HG03442 (cell line): ENCODE data around the gene MTA3.
"Not testable (repeated sequence)": the region's sequence is repeated elsewhere in the genome, so short reads cannot be mapped to it uniquely, and the experiment has no call there.

Experiments
- ATAC-seq: cut with Tn5 transposase; IDR thresholded peaks from one replicate; pipeline ENCODE4 v1.9.1; 2021; ENCODE audit warnings: mild to moderate bottlenecking, moderate library complexity; ENCODE audit not compliant: unreplicated experiment

MTA3 gene

GRCh38 chr2:42568401-42569115 lies at the start of gene MTA3:
TSS of gene MTA3 (plus strand) at chr2:42568632. CDS start at chr2:42568746, 114 bp downstream.
- ATAC-seq, result peak; percentile 26

GRCh38 chr2:42519624-42520023 lies 48.8 kb upstream of the MTA3 start:
- ATAC-seq, result no peak

DNA sequence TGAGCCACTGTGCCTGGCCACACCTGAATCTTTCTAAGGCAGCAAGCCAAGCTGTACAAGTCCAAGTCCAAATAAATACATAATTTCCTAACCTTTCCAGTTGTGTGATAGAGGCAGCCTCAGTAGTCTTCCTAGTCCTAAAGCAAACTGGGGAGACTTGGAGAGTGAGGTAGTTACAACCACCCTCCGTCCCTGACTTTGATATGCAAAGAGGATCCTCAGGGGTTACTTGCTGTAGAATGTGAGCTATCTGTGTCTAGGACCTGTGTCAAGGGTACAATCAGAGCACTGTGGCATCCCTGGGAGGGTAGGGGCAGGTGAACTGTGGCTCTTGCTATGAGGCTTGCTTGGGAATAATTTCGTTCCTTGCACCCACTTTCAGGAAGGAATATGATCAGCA lies 46.4 kb upstream of the MTA3 start:
- no peak for ATAC-seq

- ATAC-seq, result no peak
Observed at GRCh38 chr2:42523341-42523740, 45.1 kb upstream of the MTA3 start.

DNA sequence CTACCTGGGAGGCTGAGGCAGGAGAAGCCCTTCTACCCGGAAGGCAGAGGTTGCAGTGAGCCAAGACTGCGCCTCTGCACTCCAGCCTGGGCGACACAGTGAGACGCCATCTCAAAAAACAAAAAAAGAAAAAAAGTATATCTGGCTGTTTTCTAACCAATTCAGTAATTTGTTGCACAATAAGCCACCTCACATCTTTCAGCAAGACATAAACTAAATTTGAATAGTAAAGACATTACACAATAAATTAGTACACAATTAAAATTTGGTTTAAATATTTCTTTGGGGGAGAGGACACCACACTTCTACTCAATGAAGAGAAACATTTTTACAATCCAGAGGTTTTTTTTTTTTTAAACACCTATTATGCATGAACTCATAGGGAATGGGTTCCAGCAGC lies 36.0 kb upstream of the MTA3 start:
- no peak for ATAC-seq

DNA sequence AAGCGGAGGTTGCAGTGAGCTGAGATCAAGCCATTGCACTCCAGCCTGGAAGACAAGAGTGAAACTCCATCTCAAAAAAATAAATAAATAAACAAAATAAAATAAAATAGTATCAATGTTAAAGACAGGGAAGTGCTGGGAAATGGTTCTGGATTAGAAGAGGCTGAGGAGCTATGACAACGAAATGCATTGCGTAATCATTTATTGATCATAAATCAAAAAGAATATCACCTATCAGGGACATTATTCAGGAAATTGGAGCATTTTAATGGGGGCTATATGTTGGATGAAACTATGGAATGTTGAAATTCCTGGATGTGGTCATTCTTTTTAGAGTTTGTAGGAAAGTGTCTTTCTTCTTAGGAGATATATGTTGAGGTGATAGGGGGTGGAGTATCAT lies 30.9 kb upstream of the MTA3 start:
- ATAC-seq, result no peak

DNA sequence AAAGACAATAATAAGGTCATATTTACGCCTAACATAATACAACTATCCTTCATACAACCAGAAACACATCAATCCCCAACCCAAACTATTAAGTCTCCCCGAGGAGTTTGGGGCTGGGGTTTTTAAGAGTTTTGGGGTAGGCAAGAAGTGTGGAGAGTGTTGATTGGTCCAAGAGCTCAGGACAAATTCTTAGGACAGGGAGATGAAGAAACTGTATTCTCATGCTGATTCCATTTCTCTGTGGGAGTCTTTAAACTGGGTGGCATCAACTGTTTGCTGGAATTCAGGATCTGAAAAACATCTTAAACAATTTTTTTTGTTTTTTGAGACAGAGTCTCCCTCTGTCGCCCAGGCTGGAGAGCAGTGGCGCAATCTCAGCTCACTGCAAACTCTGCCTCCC lies 25.6 kb upstream of the MTA3 start:
- ATAC-seq, result no peak

DNA sequence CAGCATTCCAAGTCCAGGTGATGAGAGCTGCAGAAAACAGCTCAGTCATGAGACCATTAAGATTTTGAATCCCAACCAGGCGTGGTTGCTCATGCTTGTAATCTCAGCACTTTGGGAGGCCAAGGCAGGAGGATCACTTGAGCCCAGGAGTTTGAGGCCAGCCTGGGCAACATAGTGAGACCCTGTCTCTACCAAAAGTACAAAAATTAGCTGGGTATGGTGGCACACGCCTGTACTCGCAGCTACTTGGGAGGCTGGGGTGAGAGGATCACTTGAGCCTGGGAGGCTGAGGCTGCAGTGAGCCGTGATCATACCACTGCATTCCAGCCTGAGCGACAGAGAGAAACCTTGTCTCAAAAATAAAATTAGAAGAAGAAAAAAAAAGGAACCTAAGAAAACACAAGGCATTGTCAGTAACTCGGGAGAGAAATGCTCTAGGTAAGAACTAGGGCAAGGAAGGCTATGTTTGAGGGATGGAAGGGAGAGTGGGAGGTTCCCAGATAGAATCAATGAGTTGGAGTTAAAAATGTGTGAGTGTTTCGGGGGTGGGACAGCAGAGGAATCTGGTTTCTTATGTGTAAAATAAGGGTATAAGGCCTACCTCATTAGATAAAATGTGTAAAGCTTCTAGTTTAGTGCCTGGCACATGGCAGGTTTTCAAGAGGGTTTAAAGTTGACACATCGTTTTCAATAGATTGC lies 23.3 kb upstream of the MTA3 start:
- no peak for ATAC-seq

- ATAC-seq, result no peak
Observed at GRCh38 chr2:42545841-42546390, 22.5 kb upstream of the MTA3 start.

DNA sequence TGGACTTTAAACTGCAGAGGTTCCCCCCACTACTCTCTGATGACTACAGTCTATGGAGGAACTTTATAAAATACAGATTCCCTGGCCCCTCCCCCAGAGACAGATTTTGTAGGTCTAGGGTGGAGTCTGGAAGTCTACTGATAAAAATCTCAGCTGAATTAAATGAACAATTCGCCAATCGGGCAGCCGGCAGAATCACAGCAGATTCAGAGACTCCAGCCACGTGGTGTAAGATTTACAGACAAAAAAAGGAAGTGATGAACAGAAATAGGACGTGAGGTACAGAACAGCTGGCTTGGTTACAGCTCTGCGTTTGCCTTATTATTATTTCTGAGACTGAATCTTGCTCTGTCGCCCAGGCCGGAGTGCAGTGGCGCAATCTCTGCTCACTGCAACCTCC lies 21.4 kb upstream of the MTA3 start:
- no peak for ATAC-seq

DNA sequence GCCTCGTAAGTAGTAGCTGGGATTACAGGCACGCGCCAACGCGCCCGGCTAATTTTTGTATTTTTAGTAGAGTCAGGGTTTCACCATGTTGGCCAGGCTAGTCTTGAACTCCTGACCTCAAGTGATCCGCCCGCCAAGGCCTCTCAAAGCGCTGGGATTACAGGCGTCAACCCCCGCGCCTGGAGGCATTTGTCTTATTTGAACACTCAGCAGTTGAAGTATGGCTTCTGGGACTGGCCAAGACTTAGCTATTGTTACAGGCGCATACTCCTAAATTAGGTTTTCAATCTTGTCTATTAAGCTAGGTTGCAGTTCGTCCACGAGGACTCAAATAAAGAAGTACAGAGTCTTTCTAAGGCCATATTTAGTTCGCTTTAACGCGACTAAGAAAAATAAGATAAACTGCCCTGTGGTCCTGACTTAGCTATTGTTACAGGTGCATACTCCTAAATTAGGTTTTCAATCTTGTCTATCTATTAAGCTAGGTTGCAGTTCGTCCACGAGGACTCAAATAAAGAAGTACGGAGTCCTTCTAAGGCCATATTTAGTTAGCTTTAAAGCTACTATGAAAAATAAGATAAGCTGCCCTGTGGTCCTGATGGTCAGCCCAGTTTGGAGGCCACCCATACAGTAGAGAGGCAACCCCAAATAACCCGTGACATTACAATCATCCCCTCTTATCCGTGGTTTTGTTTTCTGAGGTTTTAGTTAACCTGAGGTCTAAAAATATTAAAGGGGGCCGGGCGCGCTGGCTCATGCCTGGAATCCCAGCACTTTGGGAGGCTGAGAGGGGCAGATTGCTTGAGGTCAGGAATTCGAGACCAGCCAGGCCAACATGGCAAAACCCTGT lies 20.8 kb upstream of the MTA3 start:
- no peak for ATAC-seq

DNA sequence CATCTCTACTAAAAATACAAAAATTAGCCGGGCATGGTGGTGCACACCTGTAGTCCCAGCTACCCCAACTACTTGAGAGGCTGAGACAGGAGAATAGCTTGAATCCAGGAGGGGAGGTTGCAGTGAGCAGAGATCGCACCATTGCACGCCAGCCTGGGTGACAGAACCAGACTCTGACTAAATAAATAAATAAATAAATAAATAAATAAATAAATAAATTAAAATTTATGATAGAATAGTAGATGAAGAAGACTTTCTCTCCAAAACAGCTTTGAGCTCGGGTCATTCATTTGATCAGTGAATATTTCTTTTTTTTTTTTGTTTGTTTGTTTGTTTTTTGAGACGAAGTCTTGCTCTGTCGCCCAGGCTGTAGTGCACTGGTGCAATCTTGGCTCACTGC lies 17.6 kb upstream of the MTA3 start:
- ATAC-seq, result no peak

DNA sequence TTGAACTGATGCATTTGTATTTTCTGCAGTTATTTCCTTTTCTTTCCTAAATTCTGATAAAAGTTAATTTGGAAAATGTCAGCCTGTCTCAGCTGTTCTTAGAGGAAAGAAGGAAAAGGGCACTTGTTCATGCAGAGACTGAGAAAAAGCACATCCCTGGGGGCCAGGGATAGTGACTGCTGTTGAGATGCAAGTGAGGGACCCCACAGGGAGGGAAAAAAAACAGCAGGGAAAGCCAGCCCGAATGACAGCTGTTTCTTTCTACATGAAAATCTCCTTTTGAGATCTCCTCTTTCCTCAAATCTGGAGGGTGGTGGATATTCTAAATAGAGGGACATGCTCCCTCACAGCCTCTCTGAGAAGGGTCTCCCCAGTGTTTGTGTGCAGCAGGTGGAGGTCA lies 14.0 kb upstream of the MTA3 start:
- ATAC-seq, result no peak

DNA sequence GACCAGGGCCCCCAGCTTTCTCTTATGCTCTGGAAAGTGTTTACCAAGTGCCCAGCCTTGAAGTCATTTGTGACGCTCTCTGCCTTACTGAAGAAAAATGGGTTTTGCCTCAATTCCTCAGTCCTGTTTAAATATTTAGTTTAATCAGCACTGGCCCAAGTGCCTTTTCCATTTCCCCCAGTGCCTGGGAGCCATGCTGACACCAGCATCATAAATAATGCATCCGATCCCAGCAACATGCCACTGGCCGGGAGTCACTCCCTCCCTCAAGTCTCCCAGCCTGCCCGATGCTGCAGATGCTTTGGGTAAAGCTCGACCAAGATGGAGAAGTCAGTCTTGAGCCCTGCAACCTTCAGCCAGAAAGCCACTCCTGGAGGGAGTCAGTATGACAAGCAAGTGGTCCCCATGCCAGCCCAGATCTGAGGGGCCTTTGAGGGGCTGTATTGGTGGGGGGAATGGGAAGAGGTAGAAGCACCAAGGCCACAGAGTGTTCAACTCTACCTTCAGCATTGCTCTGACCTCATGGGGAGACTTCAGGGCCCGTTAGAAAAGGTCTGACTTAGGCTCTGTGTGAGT lies 12.0 kb upstream of the MTA3 start:
- no peak for ATAC-seq

- no peak for ATAC-seq
Observed at GRCh38 chr2:42557306-42557705, 11.1 kb upstream of the MTA3 start.

DNA sequence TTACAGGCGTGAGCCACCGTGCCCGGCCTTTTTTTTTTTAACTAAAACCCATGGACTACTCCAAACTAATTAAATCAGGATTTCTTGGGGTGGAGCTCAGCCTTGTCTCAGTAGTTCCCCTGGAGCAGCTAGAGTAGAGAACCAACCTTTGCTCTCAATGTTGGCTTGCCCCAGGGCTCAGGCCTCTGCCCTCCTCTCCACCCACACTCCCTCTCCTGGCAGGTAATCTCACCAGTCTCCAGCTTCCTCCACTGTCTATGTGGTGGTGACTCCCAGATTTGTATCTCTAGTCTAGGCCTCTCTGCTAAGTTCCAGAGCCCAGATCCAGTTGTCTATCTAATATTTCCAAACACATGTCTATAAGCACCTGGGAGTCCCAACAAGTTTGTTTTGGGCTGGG lies 9.6 kb upstream of the MTA3 start:
- no peak for ATAC-seq

DNA sequence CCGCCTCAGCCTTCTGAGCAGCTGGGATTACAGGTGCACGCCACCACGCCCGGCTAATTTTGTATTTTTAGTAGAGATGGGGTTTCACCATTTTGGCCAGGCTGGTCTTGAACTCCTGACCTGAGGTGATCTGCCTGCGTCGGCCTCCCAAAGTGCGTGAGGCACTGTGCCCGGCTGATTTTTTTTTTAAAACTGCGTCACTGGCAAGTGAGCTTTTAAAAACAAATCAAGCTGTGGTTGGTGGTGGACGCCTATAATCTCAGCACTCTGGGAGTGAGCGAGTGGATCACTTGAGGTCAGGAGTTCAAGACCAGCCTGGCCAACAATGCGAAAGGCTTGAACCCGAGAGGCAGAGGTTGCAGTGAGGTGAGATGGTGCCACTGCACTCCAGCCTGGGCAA lies 8.3 kb upstream of the MTA3 start:
- not testable (repeated sequence) for ATAC-seq

DNA sequence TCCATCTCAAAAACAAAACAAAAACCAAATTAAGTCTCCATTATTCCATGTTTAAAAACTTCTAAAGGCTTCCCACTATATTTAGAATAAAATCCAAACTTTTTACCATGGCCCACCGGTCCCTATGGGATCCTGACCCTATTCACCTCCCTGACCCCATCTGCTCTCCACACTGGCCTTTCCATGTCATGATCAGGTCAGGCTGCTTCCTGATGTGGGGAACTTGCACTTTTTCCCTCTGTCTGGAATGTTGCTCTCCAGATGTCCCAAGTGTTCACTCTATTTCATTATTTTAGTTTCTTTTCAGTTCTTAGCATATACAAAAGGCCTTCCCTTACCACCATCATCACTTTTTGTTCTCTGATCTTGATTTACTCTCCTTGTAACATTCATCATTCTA lies 7.5 kb upstream of the MTA3 start:
- ATAC-seq, result no peak

DNA sequence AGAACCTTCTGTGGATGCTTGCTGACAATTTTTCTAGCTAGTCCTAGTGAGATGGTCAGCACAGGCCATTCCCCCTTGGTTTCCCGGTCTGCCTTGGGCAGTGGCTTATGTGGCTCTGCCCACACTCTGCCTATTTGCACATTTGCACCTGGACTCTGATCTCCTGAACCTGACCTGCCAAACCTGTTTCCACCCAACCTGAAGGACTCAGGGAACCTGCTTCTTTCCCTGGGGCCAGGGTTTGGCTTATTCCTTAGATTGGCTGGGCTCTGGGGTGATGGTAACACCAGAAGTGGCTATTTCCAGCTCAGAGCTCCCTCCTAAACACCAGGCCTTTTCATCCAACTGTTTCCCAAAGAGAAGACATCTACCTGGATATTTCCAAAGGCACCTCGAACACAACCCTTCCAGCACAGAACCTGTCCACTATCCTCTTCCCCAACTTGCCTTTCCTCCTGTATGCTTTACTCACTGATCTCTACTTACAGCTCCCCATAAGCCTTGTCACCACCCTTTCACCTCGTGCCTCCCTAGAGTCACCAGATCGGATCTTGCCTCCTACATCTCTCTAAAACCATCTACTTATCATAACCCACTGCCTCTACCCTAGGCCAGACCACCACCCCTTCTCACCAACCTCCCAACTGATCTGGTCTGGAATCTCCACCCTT lies 5.8 kb upstream of the MTA3 start:
- ATAC-seq, result no peak

DNA sequence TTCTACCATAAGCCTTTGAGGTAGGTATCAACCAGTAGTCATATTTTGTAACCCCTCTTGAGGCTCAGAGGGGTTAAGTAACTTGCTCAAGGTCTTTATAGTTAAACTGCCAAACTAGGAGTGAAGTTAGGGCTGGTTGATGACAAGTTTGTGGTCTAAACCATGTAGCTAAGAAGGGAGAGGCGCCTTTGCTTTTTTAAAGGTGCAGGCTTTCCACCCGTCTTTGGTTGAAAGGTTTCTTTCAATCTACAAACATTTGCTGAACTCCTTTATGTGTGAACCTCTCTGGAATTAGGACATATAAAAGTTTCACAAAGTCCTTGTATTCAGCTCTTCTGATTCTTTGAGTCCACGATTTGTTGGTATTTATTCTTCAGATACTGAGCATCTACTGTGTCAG lies 2.4 kb upstream of the MTA3 start:
- ATAC-seq, result no peak
